Sigmoid colon (tissue), 7 donors: Measurements from ENCODE around the gene TYR. TPM values are rescaled to one million over a fixed set of nuclear protein-coding genes. Genes with fewer than 3 reads are reported as not detected.

Experiments used
- DNase-seq: peaks from one replicate; pipeline ENCODE4 v3.0.0-alpha.2; 2019
- H3K27ac ChIP-seq, 4 donors: fragments of 200-600 bp; sonication (generic); one replicate each; pipeline ENCODE4 v1.5.1; 2016 to 2019; ENCODE audit warnings: mild to moderate bottlenecking in 1 of 4
- H3K27me3 ChIP-seq, 3 donors: fragments of 200-600 bp; sonication (generic); one replicate each; pipeline ENCODE4 v1.5.1; 2019; ENCODE audit warnings: mild to moderate bottlenecking in 1 of 3
- H3K36me3 ChIP-seq, 4 donors: fragments of 200-600 bp; sonication (generic); one replicate each; pipeline ENCODE4 v1.5.1; 2016 to 2019
- H3K4me1 ChIP-seq, 4 donors: fragments of 200-600 bp; sonication (generic); one replicate each; pipeline ENCODE4 v1.5.1; 2017 to 2019
- H3K4me3 ChIP-seq, 4 donors: fragments of 200-600 bp; sonication (generic); one replicate each; pipeline ENCODE4 v1.5.1; 2017 to 2019; ENCODE audit warnings: mild to moderate bottlenecking in 2 of 4, moderate library complexity in 1 of 4
- H3K9me3 ChIP-seq, 4 donors: fragments of 200-600 bp in 3 of 4; sonication (generic) in 3 of 4; one replicate each; pipeline versions ENCODE4 v1.5.1 to v1.6.1; 2013 to 2019
- EP300 ChIP-seq, 4 donors: sonication (generic); formaldehyde crosslinking; IDR thresholded peaks; one replicate each; pipeline ENCODE4 v1.6.1; 2017; ENCODE audit warnings: antibody characterized with exemption in 4 of 4
- POLR2A ChIP-seq, 2 donors: fragments of 450-650 bp; IDR thresholded peaks; one replicate each; pipeline ENCODE4 v1.6.1; 2016; ENCODE audit warnings: antibody characterized with exemption in 2 of 2, mild to moderate bottlenecking in 2 of 2, moderate library complexity in 2 of 2
- POLR2AphosphoS5 ChIP-seq, 4 donors: sonication (generic); formaldehyde crosslinking; IDR thresholded peaks; one replicate each; pipeline ENCODE4 v1.6.1; 2017; ENCODE audit warnings: antibody characterized with exemption in 4 of 4
- WGBS, 2 donors: extraction: QIAGEN DNeasy Blood & Tissue Kit; methylation state at CpG; one replicate each; pipeline ENCODE4 v1.1.7; 2013; 5-methylcytosine and 5-hydroxymethylcytosine counted together
- intact Hi-C: fragments of 100-400 bp; cut with DNase I; formaldehyde crosslinking; loops from one replicate; pipeline ENCODE4 v1.15.1; 2023
- polyA plus RNA-seq, 3 donors: library from polyadenylated mRNA; stranded (reverse); fragments of 200-250 nt; gene quantifications; one replicate each; pipeline ENCODE4 v1.2.3, GENCODE V29; 2013
- total RNA-seq, 4 donors: library from RNA; depleted of rRNA; stranded (reverse); fragments of >200 nt; gene quantifications; one replicate each; pipeline ENCODE4 v1.1.0, GENCODE V29; 2016
- TF ChIP-seq, protein P1 (sequence below), 4 experiments: fragments of 450-650 bp in 3 of 4; fragments of 200-600 bp in 1 of 4; IDR thresholded peaks; one replicate each; pipeline ENCODE4 v1.5.1; 2016 to 2019; ENCODE audit warnings: antibody characterized with exemption in 4 of 4, mild to moderate bottlenecking in 3 of 4, moderate library complexity in 2 of 4
- donor health status: healthy with polysubstance abuse.
- donor health status: Bipolar disorder and iron deficiency.
- donor health status: healthy.

Gene TYR
- total and polyA plus RNA-seq, 7 donors = not detected

DNA sequence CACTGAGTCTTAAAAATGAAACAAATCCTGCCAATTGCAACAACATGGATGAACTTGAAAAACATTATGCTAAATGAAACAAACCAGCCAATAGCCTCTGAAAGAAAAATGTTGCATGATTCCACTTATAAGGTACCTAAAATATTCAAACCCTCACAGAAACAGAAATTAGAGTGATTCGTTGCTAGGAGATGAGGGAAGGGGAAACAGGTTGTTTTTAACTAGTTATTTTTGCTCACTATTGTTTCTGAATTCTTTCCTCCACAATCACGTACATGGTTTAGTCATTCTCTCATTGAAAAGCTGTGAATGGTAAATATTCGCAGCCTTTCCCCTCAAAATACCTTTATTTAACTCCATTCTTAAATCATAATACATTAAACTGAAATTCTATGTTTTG, 14.0 kb upstream of the TYR start:
- Histone ChIP-seq H3K27me3 (no peaks in the 10 kb centered on the region), H3K4me1 (no peaks in the 10 kb centered on the region), H3K9me3 (no peaks in the 10 kb centered on the region), H3K4me3 (no peak overlapping the region), H3K36me3 (no peaks in the 10 kb centered on the region), H3K27ac (no peak overlapping the region)
- TF ChIP-seq POLR2A (IDR thresholded peaks at IDR 0.05) = no peak
- TF ChIP-seq, protein P1, sequence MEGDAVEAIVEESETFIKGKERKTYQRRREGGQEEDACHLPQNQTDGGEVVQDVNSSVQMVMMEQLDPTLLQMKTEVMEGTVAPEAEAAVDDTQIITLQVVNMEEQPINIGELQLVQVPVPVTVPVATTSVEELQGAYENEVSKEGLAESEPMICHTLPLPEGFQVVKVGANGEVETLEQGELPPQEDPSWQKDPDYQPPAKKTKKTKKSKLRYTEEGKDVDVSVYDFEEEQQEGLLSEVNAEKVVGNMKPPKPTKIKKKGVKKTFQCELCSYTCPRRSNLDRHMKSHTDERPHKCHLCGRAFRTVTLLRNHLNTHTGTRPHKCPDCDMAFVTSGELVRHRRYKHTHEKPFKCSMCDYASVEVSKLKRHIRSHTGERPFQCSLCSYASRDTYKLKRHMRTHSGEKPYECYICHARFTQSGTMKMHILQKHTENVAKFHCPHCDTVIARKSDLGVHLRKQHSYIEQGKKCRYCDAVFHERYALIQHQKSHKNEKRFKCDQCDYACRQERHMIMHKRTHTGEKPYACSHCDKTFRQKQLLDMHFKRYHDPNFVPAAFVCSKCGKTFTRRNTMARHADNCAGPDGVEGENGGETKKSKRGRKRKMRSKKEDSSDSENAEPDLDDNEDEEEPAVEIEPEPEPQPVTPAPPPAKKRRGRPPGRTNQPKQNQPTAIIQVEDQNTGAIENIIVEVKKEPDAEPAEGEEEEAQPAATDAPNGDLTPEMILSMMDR (IDR thresholded peaks at IDR 0.05) = no peak
- no peak for TF ChIP-seq EP300 (IDR thresholded peaks at IDR 0.05)
- DNase-seq = no peak
- 74 to 90% methylated on average over 3 of the region's 3 CpGs for WGBS, 2 donors
- intact Hi-C loops = no loop called here

DNA sequence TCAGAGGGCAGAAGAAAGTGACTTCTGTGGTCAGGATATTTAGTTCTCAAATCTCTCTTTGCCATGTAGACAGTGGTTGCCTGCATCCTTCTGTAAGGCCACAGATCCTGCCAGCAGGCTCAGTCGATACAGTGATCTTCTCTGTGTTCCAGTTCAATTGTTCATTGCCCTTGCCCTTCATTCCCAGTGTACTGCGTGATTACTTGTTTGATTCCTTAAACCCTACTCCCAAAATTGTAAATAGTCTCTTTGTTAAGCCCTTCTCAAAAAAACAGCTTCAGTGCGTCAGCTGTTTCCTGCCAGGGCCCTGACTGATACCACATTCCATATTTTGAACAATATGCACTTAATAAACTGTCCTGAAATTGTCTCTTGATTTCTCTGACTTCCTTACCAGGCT, 9.3 kb upstream of the TYR start:
- no peaks in the 10 kb centered on the region for H3K9me3 ChIP-seq
- DNase-seq = no peak
- TF ChIP-seq POLR2A (IDR thresholded peaks at IDR 0.05) = no peak
- no peak for TF ChIP-seq EP300 (IDR thresholded peaks at IDR 0.05)
- TF ChIP-seq POLR2AphosphoS5 (IDR thresholded peaks at IDR 0.05) = no peak
- TF ChIP-seq, protein P1 (IDR thresholded peaks at IDR 0.05) = no peak
- H3K36me3 ChIP-seq = no peaks in the 10 kb centered on the region
- no peaks in the 10 kb centered on the region for H3K27me3 ChIP-seq
- H3K4me3 ChIP-seq = no peak overlapping the region
- H3K27ac ChIP-seq = no peak overlapping the region
- 70 to 89% methylated on average over 3 of the region's 3 CpGs for WGBS, 2 donors
- H3K4me1 ChIP-seq = no peaks in the 10 kb centered on the region
- intact Hi-C loops = no loop called here

DNA sequence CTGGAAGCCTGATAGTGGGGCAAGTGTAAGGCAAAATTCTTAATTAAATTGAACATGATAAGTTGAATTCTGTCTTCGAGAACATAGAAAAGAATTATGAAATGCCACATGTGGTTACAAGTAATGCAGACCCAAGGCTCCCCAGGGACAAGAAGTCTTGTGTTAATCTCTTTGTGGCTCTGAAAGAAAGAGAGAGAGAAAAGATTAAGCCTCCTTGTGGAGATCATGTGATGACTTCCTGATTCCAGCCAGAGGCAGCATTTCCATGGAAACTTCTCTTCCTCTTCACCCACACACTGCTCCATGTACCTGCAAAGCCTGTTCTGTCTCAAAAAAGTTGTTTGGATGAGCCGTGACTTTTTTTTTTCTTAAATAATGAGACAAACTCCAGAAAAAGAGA, 1.9 kb upstream of the TYR start:
- H3K9me3 ChIP-seq = no peaks in the 10 kb centered on the region
- H3K36me3 ChIP-seq = no peaks in the 10 kb centered on the region
- no peak overlapping the region for H3K4me3 ChIP-seq
- peaks cover 0 to 2% (median 0%) of the 10 kb centered on the region in 4 donors for H3K4me1 ChIP-seq
- DNase-seq = no peak
- H3K27me3 ChIP-seq = no peaks in the 10 kb centered on the region
- 74 to 87% methylated on average over 2 of the region's 2 CpGs for WGBS, 2 donors
- H3K27ac ChIP-seq = no peak overlapping the region
- intact Hi-C loops = no loop called here
- TF ChIP-seq, protein P1 (IDR thresholded peaks at IDR 0.05) = no peak

DNA sequence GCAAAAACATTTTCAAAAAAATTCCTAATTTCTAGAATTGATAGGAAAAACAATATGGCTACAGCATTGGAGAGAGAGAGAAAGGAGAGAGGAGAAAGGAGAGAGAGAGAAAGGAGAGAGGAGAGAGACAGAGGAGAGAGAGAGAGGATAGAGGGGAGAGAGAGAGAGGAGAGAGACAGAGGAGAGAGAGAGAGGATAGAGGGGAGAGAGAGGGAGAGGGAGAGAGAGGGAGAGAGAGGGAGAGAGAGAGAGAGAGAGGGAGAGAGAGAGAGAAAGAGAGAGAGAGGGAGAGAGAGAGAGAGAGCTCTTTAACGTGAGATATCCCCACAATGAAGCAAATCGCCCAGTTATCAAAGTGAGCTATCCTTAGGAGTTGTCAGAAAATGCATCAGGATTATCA, 737 bp upstream of the TYR start:
- no peaks in the 10 kb centered on the region for H3K36me3 ChIP-seq
- 83 to 88% methylated on average over 2 of the region's 2 CpGs for WGBS, 2 donors
- no peak for DNase-seq
- no peaks in the 10 kb centered on the region for H3K9me3 ChIP-seq
- no peaks in the 10 kb centered on the region for H3K27me3 ChIP-seq
- intact Hi-C loops = no loop called here
- no peak overlapping the region for H3K4me3 ChIP-seq
- TF ChIP-seq POLR2AphosphoS5 (IDR thresholded peaks at IDR 0.05) (no peak), POLR2A (IDR thresholded peaks at IDR 0.05) (no peak), EP300 (IDR thresholded peaks at IDR 0.05) (no peak)
- TF ChIP-seq, protein P1 (IDR thresholded peaks at IDR 0.05) = no peak
- H3K27ac ChIP-seq = no peak overlapping the region
- peaks cover 0 to 5% (median 1%) of the 10 kb centered on the region in 4 donors for H3K4me1 ChIP-seq

DNA sequence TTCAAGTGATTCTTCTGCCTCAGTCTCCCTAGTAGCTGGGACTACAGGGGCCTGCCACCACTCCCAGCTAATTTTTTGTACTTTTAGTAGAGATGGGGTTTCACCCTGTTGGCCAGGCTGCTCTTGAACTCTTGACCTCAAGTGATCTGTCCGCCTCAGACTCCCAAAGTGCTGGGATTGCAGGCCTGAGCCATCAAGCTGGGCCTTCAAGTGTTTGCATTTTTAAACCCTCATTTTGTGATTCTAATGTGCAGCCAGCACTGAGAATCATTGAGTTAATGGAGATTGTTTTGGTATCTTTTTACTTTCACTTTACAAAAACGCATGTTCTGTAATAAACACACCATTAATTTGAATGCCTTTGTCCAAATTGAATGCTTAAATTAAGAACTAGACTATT, 3.4 kb downstream of the TYR start:
- Histone ChIP-seq H3K4me3 (no peak overlapping the region), H3K4me1 (peaks cover 0 to 5% (median 1%) of the 10 kb centered on the region in 4 donors), H3K27me3 (no peaks in the 10 kb centered on the region), H3K9me3 (no peaks in the 10 kb centered on the region), H3K27ac (no peak overlapping the region), H3K36me3 (no peaks in the 10 kb centered on the region)
- 45 to 52% methylated on average over 2 of the region's 2 CpGs for WGBS, 2 donors
- TF ChIP-seq EP300 (IDR thresholded peaks at IDR 0.05) = no peak
- TF ChIP-seq, protein P1 (IDR thresholded peaks at IDR 0.05) = no peak
- no peak for TF ChIP-seq POLR2A (IDR thresholded peaks at IDR 0.05)
- no peak for TF ChIP-seq POLR2AphosphoS5 (IDR thresholded peaks at IDR 0.05)
- DNase-seq = no peak
- intact Hi-C loops = no loop called here
